Measurements from ENCODE around the gene EFCAB11. TPM values are rescaled to one million over a fixed set of nuclear protein-coding genes. Genes with fewer than 3 reads are reported as not detected.

Gene EFCAB11
- 1 to 10 TPM; 6.6 to 7.0 TPM for total RNA-seq

GRCh38 chr14:89954070-89955021 is at the start of gene EFCAB11:
Gene EFCAB11, minus strand, starts transcription at chr14:89954730. Its CDS starts 70 bp downstream, at chr14:89954660.

GRCh38 chr14:89955745-89956660 is 1.5 kb upstream of the EFCAB11 start, which contains the start of gene TDP1:
Gene TDP1, plus strand, starts transcription at chr14:89955927. Its CDS starts 7,188 bp downstream, at chr14:89963115.

Other genes with a start within 250 kb of the EFCAB11 start
- gene TDP1, start 1.2 kb upstream of the EFCAB11 start, total RNA-seq: 10 to 100 TPM; 67.3 to 67.8 TPM
- under 1 TPM in 1 of 2 experiments, not detected in 1; 0.08 TPM for gene KCNK13, start 107.3 kb upstream of the EFCAB11 start, total RNA-seq

Data from activated naive CD4-positive, alpha-beta T cell treated with anti-CD3 and anti-CD28 coated beads, Interleukin-2, amount 10 ng/mL, durations not matched to agents 5 hours and 36 hours (primary cell).